GM23338 (cell line): ENCODE data around the gene UTP4. TPM values are rescaled to one million over a fixed set of nuclear protein-coding genes. Genes with fewer than 3 reads are reported as not detected.

Source experiments
- ATAC-seq: fragments of 200-7000 bp; cut with Tn5 transposase; 3 replicates; pipeline ENCODE4 v1.9.1; 2020
- DNase-seq: peaks from one replicate; pipeline ENCODE4 v3.0.0-alpha.2; 2015; ENCODE audit warnings: low spot score
- H2AFZ ChIP-seq: fragments of 200-600 bp; sonication (generic); 2 replicates; pipeline ENCODE4 v1.8.0; 2016; ENCODE audit warnings: antibody characterized with exemption, mild to moderate bottlenecking, moderate library complexity
- H3F3A ChIP-seq: fragments of 200-600 bp; sonication (generic); replicated peaks from 2 replicates; pipeline ENCODE4 v1.8.0; 2017; ENCODE audit warnings: antibody characterized with exemption, mixed run types, low read depth
- H3K27ac ChIP-seq: fragments of 200-600 bp; sonication (generic); 2 replicates; pipeline ENCODE4 v1.6.1; 2016; ENCODE audit warnings: low read depth
- H3K27me3 ChIP-seq: fragments of 200-600 bp; sonication (generic); 2 replicates; pipeline ENCODE4 v1.8.0; 2016; ENCODE audit warnings: mild to moderate bottlenecking, mixed run types, moderate library complexity; ENCODE audit not compliant: insufficient read depth
- H3K36me3 ChIP-seq: fragments of 200-600 bp; sonication (generic); 2 replicates; pipeline ENCODE4 v1.8.0; 2016; ENCODE audit warnings: mild to moderate bottlenecking; ENCODE audit not compliant: insufficient read depth
- H3K4me1 ChIP-seq: fragments of 200-600 bp; sonication (generic); 2 replicates; pipeline ENCODE4 v1.8.0; 2016; ENCODE audit warnings: mild to moderate bottlenecking, moderate library complexity; ENCODE audit not compliant: insufficient read depth
- H3K4me2 ChIP-seq: fragments of 200-600 bp; sonication (generic); 2 replicates; pipeline ENCODE4 v1.7.1; 2017; ENCODE audit warnings: mixed run types
- H3K4me3 ChIP-seq: fragments of 200-600 bp; sonication (generic); 2 replicates; pipeline ENCODE4 v1.6.1; 2016; ENCODE audit warnings: mixed run types
- H3K79me2 ChIP-seq: fragments of 200-600 bp; sonication (generic); replicated peaks from 2 replicates; pipeline ENCODE4 v1.8.0; 2017; ENCODE audit warnings: mild to moderate bottlenecking; ENCODE audit not compliant: insufficient read depth
- H3K9me2 ChIP-seq: fragments of 200-600 bp; sonication (generic); 2 replicates; pipeline ENCODE4 v1.8.0; 2017; ENCODE audit not compliant: insufficient read depth
- H4K20me1 ChIP-seq: fragments of 200-600 bp; sonication (generic); replicated peaks from 2 replicates; pipeline ENCODE4 v1.8.0; 2017; ENCODE audit warnings: mild to moderate bottlenecking; ENCODE audit not compliant: insufficient read depth
- H3K27ac Mint-ChIP-seq: 2 replicates; pipeline ENCODE4 v1.8.0; 2020; ENCODE audit warnings: inconsistent platforms, mild to moderate bottlenecking, moderate library complexity, mixed read lengths
- H3K27me3 Mint-ChIP-seq: 3 replicates; pipeline ENCODE4 v1.8.0; 2022; ENCODE audit warnings: low read depth, mild to moderate bottlenecking, moderate library complexity, mixed read lengths, inconsistent platforms; ENCODE audit not compliant: insufficient read depth, poor library complexity
- H3K36me3 Mint-ChIP-seq: 3 replicates; pipeline ENCODE4 v1.8.0; 2021; ENCODE audit warnings: low read depth, mild to moderate bottlenecking, inconsistent platforms, moderate library complexity, mixed read lengths
- H3K4me1 Mint-ChIP-seq: 3 replicates; pipeline ENCODE4 v1.8.0; 2020; ENCODE audit warnings: mild to moderate bottlenecking, inconsistent platforms, mixed read lengths
- H3K4me3 Mint-ChIP-seq: 3 replicates; pipeline ENCODE4 v1.8.0; 2021; ENCODE audit warnings: moderate library complexity, mild to moderate bottlenecking, inconsistent platforms, mixed read lengths
- H3K9me3 Mint-ChIP-seq: 3 replicates; pipeline ENCODE4 v1.8.0; 2020; ENCODE audit warnings: moderate library complexity, mild to moderate bottlenecking, inconsistent platforms, mixed read lengths
- CREB1 ChIP-seq: fragments of 250-450 bp; sonication (Bioruptor Pico); IDR thresholded peaks from 2 replicates; pipeline ENCODE4 v1.5.0; 2020; ENCODE audit warnings: low read depth, mild to moderate bottlenecking, moderate library complexity
- EZH2 ChIP-seq: fragments of 200-600 bp; sonication (generic); IDR thresholded peaks from one replicate; pipeline ENCODE4 v1.8.0; 2017; ENCODE audit warnings: antibody characterized with exemption, mild to moderate bottlenecking, low read depth; ENCODE audit not compliant: unreplicated experiment
- EZH2phosphoT487 ChIP-seq: fragments of 200-600 bp; sonication (generic); IDR thresholded peaks from one replicate; pipeline ENCODE4 v1.8.1; 2018; ENCODE audit warnings: antibody characterized with exemption; ENCODE audit not compliant: unreplicated experiment
- JUNB ChIP-seq: IDR thresholded peaks from one replicate; pipeline ENCODE4 v1.6.1; 2016; ENCODE audit warnings: antibody characterized with exemption; ENCODE audit not compliant: unreplicated experiment
- NANOG ChIP-seq: IDR thresholded peaks from 2 replicates; pipeline ENCODE4 v1.6.1; 2016; ENCODE audit warnings: antibody characterized with exemption, borderline replicate concordance
- POLR2AphosphoS5 ChIP-seq: IDR thresholded peaks from 2 replicates; pipeline ENCODE4 v1.6.1; 2016; ENCODE audit warnings: antibody characterized with exemption, low read depth
- STAT1 ChIP-seq: IDR thresholded peaks from one replicate; pipeline ENCODE4 v1.6.1; 2016; ENCODE audit warnings: antibody characterized with exemption; ENCODE audit not compliant: unreplicated experiment
- ZNF114 ChIP-seq: fragments of 250-450 bp; sonication (Bioruptor Pico); IDR thresholded peaks from 2 replicates; pipeline ENCODE4 v1.5.0; 2020; ENCODE audit warnings: mild to moderate bottlenecking, moderate library complexity
- ZNF331 ChIP-seq: fragments of 250-450 bp; sonication (Bioruptor Pico); IDR thresholded peaks from 2 replicates; pipeline ENCODE4 v1.5.0; 2020; ENCODE audit warnings: low read depth, mild to moderate bottlenecking, moderate library complexity
- polyA plus RNA-seq: library from polyadenylated mRNA; unstranded; fragments of >200 nt; fragmentation: Nextera tagmentation; extraction: Ambion mirVana; gene quantifications from 2 replicates; pipeline ENCODE4 v1.2.1, GENCODE V29; 2016
- total RNA-seq: library from RNA; depleted of rRNA; stranded (reverse); fragments of >200 nt; shearing (Covaris generic); gene quantifications from 2 replicates; pipeline ENCODE4 v1.2.3, GENCODE V29; 2014
- TF ChIP-seq, protein P1 (sequence below): IDR thresholded peaks from 2 replicates; pipeline ENCODE4 v1.6.1; 2016; ENCODE audit warnings: antibody characterized with exemption
- TF ChIP-seq, protein P2 (sequence below): fragments of 250-450 bp; sonication (Bioruptor Pico); IDR thresholded peaks from 2 replicates; pipeline ENCODE4 v1.5.0; 2020; ENCODE audit warnings: mild to moderate bottlenecking, moderate library complexity
- TF ChIP-seq, protein P3 (sequence below): IDR thresholded peaks from one replicate; pipeline ENCODE4 v1.6.1; 2018; ENCODE audit warnings: antibody characterized with exemption; ENCODE audit not compliant: unreplicated experiment
- TF ChIP-seq, protein P4 (sequence below), 2 experiments: fragments of 200-600 bp in 1 of 2; sonication (generic) in 1 of 2; conservative IDR thresholded peaks; 2 replicates each; pipeline versions ENCODE4 v1.5.1 to v1.6.1; 2016 to 2017; ENCODE audit warnings: antibody characterized with exemption in 2 of 2, low read depth in 2 of 2, mild to moderate bottlenecking in 2 of 2, moderate library complexity in 1 of 2

The UTP4 gene
- total and polyA plus RNA-seq, 2 experiments from 2014 or later, result 63.2 to 66.6 TPM

DNA sequence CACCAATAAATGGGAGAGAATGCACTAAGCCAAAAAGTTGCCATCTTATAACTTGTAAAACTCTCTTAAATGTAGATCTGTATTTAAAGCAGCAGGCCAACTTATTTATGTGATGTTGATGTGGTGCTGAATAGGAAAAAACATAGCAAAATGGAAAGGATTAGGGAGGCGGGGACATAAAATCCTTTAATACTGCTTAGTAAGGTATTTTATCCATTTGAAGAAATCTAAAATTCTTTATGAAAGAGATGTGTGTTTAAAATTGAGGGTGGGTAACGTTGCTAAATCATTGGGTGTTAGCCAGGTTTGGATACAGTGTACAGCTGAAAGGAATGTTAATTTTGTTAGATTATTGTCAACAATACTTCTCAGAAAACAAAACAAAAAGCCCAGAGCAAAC, 68.8 kb downstream of the UTP4 start:
- Histone ChIP-seq H3K4me3 (no peak overlapping the region), H4K20me1 (peaks cover 8% of the 10 kb centered on the region; the same call in 1 of the 2 replicates), H3K27me3 (no peaks in the 10 kb centered on the region), H3K4me2 (no peak overlapping the region), H3K27ac (no peak overlapping the region), H3K79me2 (peaks cover 56% of the 10 kb centered on the region), H3F3A (no peaks in the 10 kb centered on the region), H3K36me3 (no peaks in the 10 kb centered on the region), H2AFZ (no peak overlapping the region), H3K4me1 (no peaks in the 10 kb centered on the region), H3K9me2 (no peaks in the 10 kb centered on the region)
- TF ChIP-seq POLR2AphosphoS5 (no peak), NANOG (no peak), CREB1 (CRISPR knock-in tag) (no peak), ZNF331 (CRISPR knock-in tag) (no peak), ZNF114 (no peak), JUNB (no peak), STAT1 (no peak), EZH2phosphoT487 (no peak), EZH2 (no peak)
- TF ChIP-seq, protein P1, sequence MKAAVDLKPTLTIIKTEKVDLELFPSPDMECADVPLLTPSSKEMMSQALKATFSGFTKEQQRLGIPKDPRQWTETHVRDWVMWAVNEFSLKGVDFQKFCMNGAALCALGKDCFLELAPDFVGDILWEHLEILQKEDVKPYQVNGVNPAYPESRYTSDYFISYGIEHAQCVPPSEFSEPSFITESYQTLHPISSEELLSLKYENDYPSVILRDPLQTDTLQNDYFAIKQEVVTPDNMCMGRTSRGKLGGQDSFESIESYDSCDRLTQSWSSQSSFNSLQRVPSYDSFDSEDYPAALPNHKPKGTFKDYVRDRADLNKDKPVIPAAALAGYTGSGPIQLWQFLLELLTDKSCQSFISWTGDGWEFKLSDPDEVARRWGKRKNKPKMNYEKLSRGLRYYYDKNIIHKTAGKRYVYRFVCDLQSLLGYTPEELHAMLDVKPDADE, result no peak
- TF ChIP-seq, protein P2, sequence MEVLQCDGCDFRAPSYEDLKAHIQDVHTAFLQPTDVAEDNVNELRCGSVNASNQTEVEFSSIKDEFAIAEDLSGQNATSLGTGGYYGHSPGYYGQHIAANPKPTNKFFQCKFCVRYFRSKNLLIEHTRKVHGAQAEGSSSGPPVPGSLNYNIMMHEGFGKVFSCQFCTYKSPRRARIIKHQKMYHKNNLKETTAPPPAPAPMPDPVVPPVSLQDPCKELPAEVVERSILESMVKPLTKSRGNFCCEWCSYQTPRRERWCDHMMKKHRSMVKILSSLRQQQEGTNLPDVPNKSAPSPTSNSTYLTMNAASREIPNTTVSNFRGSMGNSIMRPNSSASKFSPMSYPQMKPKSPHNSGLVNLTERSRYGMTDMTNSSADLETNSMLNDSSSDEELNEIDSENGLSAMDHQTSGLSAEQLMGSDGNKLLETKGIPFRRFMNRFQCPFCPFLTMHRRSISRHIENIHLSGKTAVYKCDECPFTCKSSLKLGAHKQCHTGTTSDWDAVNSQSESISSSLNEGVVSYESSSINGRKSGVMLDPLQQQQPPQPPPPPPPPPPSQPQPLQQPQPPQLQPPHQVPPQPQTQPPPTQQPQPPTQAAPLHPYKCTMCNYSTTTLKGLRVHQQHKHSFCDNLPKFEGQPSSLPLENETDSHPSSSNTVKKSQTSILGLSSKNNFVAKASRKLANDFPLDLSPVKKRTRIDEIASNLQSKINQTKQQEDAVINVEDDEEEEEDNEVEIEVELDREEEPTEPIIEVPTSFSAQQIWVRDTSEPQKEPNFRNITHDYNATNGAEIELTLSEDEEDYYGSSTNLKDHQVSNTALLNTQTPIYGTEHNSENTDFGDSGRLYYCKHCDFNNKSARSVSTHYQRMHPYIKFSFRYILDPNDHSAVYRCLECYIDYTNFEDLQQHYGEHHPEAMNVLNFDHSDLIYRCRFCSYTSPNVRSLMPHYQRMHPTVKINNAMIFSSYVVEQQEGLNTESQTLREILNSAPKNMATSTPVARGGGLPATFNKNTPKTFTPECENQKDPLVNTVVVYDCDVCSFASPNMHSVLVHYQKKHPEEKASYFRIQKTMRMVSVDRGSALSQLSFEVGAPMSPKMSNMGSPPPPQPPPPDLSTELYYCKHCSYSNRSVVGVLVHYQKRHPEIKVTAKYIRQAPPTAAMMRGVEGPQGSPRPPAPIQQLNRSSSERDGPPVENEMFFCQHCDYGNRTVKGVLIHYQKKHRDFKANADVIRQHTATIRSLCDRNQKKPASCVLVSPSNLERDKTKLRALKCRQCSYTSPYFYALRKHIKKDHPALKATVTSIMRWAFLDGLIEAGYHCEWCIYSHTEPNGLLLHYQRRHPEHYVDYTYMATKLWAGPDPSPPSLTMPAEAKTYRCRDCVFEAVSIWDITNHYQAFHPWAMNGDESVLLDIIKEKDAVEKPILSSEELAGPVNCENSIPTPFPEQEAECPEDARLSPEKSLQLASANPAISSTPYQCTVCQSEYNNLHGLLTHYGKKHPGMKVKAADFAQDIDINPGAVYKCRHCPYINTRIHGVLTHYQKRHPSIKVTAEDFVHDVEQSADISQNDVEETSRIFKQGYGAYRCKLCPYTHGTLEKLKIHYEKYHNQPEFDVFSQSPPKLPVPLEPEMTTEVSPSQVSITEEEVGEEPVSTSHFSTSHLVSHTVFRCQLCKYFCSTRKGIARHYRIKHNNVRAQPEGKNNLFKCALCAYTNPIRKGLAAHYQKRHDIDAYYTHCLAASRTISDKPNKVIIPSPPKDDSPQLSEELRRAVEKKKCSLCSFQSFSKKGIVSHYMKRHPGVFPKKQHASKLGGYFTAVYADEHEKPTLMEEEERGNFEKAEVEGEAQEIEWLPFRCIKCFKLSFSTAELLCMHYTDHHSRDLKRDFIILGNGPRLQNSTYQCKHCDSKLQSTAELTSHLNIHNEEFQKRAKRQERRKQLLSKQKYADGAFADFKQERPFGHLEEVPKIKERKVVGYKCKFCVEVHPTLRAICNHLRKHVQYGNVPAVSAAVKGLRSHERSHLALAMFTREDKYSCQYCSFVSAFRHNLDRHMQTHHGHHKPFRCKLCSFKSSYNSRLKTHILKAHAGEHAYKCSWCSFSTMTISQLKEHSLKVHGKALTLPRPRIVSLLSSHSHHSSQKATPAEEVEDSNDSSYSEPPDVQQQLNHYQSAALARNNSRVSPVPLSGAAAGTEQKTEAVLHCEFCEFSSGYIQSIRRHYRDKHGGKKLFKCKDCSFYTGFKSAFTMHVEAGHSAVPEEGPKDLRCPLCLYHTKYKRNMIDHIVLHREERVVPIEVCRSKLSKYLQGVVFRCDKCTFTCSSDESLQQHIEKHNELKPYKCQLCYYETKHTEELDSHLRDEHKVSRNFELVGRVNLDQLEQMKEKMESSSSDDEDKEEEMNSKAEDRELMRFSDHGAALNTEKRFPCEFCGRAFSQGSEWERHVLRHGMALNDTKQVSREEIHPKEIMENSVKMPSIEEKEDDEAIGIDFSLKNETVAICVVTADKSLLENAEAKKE, result no peak
- TF ChIP-seq, protein P3, sequence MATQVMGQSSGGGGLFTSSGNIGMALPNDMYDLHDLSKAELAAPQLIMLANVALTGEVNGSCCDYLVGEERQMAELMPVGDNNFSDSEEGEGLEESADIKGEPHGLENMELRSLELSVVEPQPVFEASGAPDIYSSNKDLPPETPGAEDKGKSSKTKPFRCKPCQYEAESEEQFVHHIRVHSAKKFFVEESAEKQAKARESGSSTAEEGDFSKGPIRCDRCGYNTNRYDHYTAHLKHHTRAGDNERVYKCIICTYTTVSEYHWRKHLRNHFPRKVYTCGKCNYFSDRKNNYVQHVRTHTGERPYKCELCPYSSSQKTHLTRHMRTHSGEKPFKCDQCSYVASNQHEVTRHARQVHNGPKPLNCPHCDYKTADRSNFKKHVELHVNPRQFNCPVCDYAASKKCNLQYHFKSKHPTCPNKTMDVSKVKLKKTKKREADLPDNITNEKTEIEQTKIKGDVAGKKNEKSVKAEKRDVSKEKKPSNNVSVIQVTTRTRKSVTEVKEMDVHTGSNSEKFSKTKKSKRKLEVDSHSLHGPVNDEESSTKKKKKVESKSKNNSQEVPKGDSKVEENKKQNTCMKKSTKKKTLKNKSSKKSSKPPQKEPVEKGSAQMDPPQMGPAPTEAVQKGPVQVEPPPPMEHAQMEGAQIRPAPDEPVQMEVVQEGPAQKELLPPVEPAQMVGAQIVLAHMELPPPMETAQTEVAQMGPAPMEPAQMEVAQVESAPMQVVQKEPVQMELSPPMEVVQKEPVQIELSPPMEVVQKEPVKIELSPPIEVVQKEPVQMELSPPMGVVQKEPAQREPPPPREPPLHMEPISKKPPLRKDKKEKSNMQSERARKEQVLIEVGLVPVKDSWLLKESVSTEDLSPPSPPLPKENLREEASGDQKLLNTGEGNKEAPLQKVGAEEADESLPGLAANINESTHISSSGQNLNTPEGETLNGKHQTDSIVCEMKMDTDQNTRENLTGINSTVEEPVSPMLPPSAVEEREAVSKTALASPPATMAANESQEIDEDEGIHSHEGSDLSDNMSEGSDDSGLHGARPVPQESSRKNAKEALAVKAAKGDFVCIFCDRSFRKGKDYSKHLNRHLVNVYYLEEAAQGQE, result no peak
- TF ChIP-seq, protein P4, sequence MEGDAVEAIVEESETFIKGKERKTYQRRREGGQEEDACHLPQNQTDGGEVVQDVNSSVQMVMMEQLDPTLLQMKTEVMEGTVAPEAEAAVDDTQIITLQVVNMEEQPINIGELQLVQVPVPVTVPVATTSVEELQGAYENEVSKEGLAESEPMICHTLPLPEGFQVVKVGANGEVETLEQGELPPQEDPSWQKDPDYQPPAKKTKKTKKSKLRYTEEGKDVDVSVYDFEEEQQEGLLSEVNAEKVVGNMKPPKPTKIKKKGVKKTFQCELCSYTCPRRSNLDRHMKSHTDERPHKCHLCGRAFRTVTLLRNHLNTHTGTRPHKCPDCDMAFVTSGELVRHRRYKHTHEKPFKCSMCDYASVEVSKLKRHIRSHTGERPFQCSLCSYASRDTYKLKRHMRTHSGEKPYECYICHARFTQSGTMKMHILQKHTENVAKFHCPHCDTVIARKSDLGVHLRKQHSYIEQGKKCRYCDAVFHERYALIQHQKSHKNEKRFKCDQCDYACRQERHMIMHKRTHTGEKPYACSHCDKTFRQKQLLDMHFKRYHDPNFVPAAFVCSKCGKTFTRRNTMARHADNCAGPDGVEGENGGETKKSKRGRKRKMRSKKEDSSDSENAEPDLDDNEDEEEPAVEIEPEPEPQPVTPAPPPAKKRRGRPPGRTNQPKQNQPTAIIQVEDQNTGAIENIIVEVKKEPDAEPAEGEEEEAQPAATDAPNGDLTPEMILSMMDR (conservative IDR thresholded peaks at IDR 0.05; ENCODE audit: low read depth in 2 of 2), result no peak
- H3K27me3 Mint-ChIP-seq, result peaks cover 2% of the 10 kb centered on the region
- H3K36me3 Mint-ChIP-seq, result no peaks in the 10 kb centered on the region; the same call in 2 of the 3 replicates
- no peaks in the 10 kb centered on the region for H3K9me3 Mint-ChIP-seq
- DNase-seq (no peak), ATAC-seq (no peak)
- H3K4me1 Mint-ChIP-seq, result no peaks in the 10 kb centered on the region
- no peak overlapping the region; the same call in 1 of the 2 replicates for H3K27ac Mint-ChIP-seq
- H3K4me3 Mint-ChIP-seq, result no peak overlapping the region
